GM12878 (cell line): ENCODE results near the gene C12orf60. TPM values are rescaled to one million over a fixed set of nuclear protein-coding genes. Genes with fewer than 3 reads are reported as not detected.

Experiments used
- ATAC-seq: fragments of 200-7000 bp; cut with Tn5 transposase; 3 replicates; pipeline ENCODE4 v1.9.1; 2020; ENCODE audit warnings: mild to moderate bottlenecking, moderate library complexity
- BruUV-seq: library from RNA; stranded (reverse); fragments of 400-500 nt; replicated peaks from 2 replicates; lab custom pipeline; 2021; lab: Mats Ljungman, UMichigan
- CTCF ChIA-PET: fragments of 300-600 bp; sonication (Branson Sonifier 250); formaldehyde crosslinking; extraction: SDS; loops from one replicate; lab custom pipeline; 2021; ENCODE audit warnings: inconsistent platforms; lab: Yijun Ruan, JAX
- POLR2A ChIA-PET: fragments of 350-600 bp; formaldehyde crosslinking; extraction: SDS; loops from one replicate; lab custom pipeline; 2021; ENCODE audit warnings: inconsistent platforms; lab: Charles Lee
- RAD21 ChIA-PET: fragments of 300-600 bp; sonication (Branson Sonifier 250); formaldehyde crosslinking; loops from one replicate; lab custom pipeline; 2023; ENCODE audit warnings: antibody characterized with exemption; ENCODE audit not compliant: unreplicated experiment; lab: Charles Lee
- SMC1A ChIA-PET: fragments of 300-600 bp; sonication (Branson Sonifier 250); formaldehyde crosslinking; loops from one replicate; lab custom pipeline; 2023; ENCODE audit not compliant: unreplicated experiment, uncharacterized antibody; lab: Charles Lee
- DNase-seq: peaks from one replicate; pipeline ENCODE4 v3.0.0-alpha.2; 2011; ENCODE audit warnings: low read depth, low spot score
- FAIRE-seq: peaks from 3 replicates; lab custom pipeline; 2011; peaks lifted over from hg19 to GRCh38; lab: Jason Lieb, UNC
- H2AFZ ChIP-seq: 2 replicates; pipeline ENCODE4 v1.6.0; 2011; ENCODE audit warnings: low read depth, low read length, control low read depth; ENCODE audit not compliant: control insufficient read depth
- H3K27ac ChIP-seq: 2 replicates; pipeline ENCODE4 v1.5.1; 2011; ENCODE audit warnings: control low read depth; ENCODE audit not compliant: control insufficient read depth, insufficient read depth
- H3K27me3 ChIP-seq, 2 experiments: replicated peaks in 1 of 2; 2 replicates each; pipeline versions ENCODE4 v1.6.0 to v1.6.1; 2011; ENCODE audit warnings: low read length in 1 of 2; ENCODE audit not compliant: control insufficient read depth in 2 of 2, insufficient read depth in 2 of 2
- H3K36me3 ChIP-seq, 2 experiments: 2 replicates each; pipeline ENCODE4 v1.5.1; 2011; ENCODE audit warnings: low read length in 1 of 2; ENCODE audit not compliant: control insufficient read depth in 2 of 2, insufficient read depth in 2 of 2
- H3K4me1 ChIP-seq: 2 replicates; pipeline ENCODE4 v1.6.1; 2011; ENCODE audit warnings: mild to moderate bottlenecking, low read length, moderate library complexity, mixed read lengths; ENCODE audit not compliant: control insufficient read depth, insufficient read depth
- H3K4me2 ChIP-seq: 2 replicates; pipeline ENCODE4 v1.6.0; 2011; ENCODE audit warnings: control low read depth; ENCODE audit not compliant: control insufficient read depth, insufficient read depth
- H3K4me3 ChIP-seq: fragments of 200-600 bp; sonication (generic); 2 replicates; pipeline ENCODE4 v1.5.1; 2016
- H3K79me2 ChIP-seq: 2 replicates; pipeline ENCODE4 v1.6.0; 2011; ENCODE audit warnings: low read length; ENCODE audit not compliant: control insufficient read depth, insufficient read depth
- H3K9ac ChIP-seq: 2 replicates; pipeline ENCODE4 v1.8.0; 2011; ENCODE audit warnings: low read length, control low read depth, mixed read lengths; ENCODE audit not compliant: control insufficient read depth, insufficient read depth
- H3K9me3 ChIP-seq: replicated peaks from 3 replicates; pipeline ENCODE4 v1.5.1; 2011; ENCODE audit warnings: mild to moderate bottlenecking, low read length; ENCODE audit not compliant: control insufficient read depth, insufficient read depth
- H4K20me1 ChIP-seq: 2 replicates; pipeline ENCODE4 v1.6.0; 2011; ENCODE audit not compliant: control insufficient read depth, insufficient read depth
- CHD1 ChIP-seq: IDR thresholded peaks from 2 replicates; pipeline ENCODE4 v1.6.1; 2012; ENCODE audit warnings: low read depth, low read length, improper control_type of control experiment
- NFYB ChIP-seq: IDR thresholded peaks from 2 replicates; pipeline ENCODE4 v1.6.1; 2011; ENCODE audit warnings: low read depth, mild to moderate bottlenecking, low read length, improper control_type of control experiment, moderate library complexity; ENCODE audit not compliant: insufficient read depth
- SPI1 ChIP-seq: IDR thresholded peaks from 2 replicates; pipeline ENCODE4 v1.6.1; 2011; ENCODE audit warnings: low read depth, mild to moderate bottlenecking, low read length, moderate library complexity, borderline replicate concordance; ENCODE audit not compliant: insufficient read depth
- SRF ChIP-seq, 2 experiments: IDR thresholded peaks; 2 replicates each; pipeline ENCODE4 v1.6.1; 2011; ENCODE audit warnings: low read depth in 2 of 2, low read length in 2 of 2, mild to moderate bottlenecking in 1 of 2, moderate library complexity in 1 of 2
- ZZZ3 ChIP-seq: IDR thresholded peaks from 2 replicates; pipeline ENCODE4 v1.6.1; 2011; ENCODE audit warnings: low read depth; ENCODE audit not compliant: control insufficient read depth, insufficient read length
- WGBS: methylation state at CpG from one replicate; pipeline ENCODE4 v1.1.6; 2016; ENCODE audit warnings: low lambda C conversion rate; ENCODE audit not compliant: insufficient replicate concordance, insufficient coverage; ENCODE audit errors: missing lambda C conversion rate; 5-methylcytosine and 5-hydroxymethylcytosine counted together
- in situ Hi-C: fragments of 300-500 bp; cut with MboI; formaldehyde crosslinking; loops from 9 replicates; pipeline ENCODE4 v1.14.3; 2018; ENCODE audit warnings: mixed read lengths
- intact Hi-C: fragments of 100-400 bp; cut with micrococcal nuclease; formaldehyde crosslinking; loops from one replicate; pipeline ENCODE4 v1.14.2; 2022; ENCODE audit not compliant: unreplicated experiment
- polyA plus RNA-seq, 11 experiments: library from polyadenylated mRNA; depleted of rRNA in 4 of 11; unstranded in 6 of 11; stranded (reverse) in 5 of 11; fragments of >200 nt; fragmentation: Nextera tagmentation in 4 of 11; fragmentation: Illumina TruSeq in 1 of 11; extraction: Ambion mirVana in 4 of 11; extraction: Trizol in 1 of 11; gene quantifications; 1 replicate in 1 of 11; 2 replicates in 10 of 11; pipeline versions ENCODE4 v1.2.1 to v1.2.3, GENCODE V29; 2011 to 2016; ENCODE audit warnings: inconsistent platforms in 2 of 11, missing spikeins in 2 of 11, low read depth in 1 of 11
- total RNA-seq, 4 experiments: library from RNA; depleted of rRNA in 3 of 4; stranded (reverse); fragments of >200 nt in 3 of 4; fragmentation: Illumina TruSeq in 1 of 4; extraction: Trizol in 1 of 4; gene quantifications; 2 replicates each; pipeline versions ENCODE4 v1.2.1 to v1.2.3, GENCODE V29; 2013 to 2021
- TF ChIP-seq, protein P1 (sequence below): fragments of 450-650 bp; IDR thresholded peaks from 2 replicates; pipeline ENCODE4 v1.6.1; 2016; ENCODE audit warnings: mild to moderate bottlenecking
- TF ChIP-seq, protein P2 (sequence below): fragments of 450-650 bp; formaldehyde crosslinking; IDR thresholded peaks from 2 replicates; pipeline ENCODE4 v1.4.0; 2022; ENCODE audit warnings: mild to moderate bottlenecking, moderate library complexity
- TF ChIP-seq, protein P3 (sequence below): IDR thresholded peaks from 2 replicates; pipeline ENCODE4 v1.6.1; 2012; ENCODE audit warnings: mild to moderate bottlenecking, low read depth, low read length

The C12orf60 gene
- total and polyA plus RNA-seq, 10 of the 15 experiments (the other 5 are each of a cell fraction or from before 2014, with no cell fraction given) = 1.8 to 7.2 (median 3.2) TPM

DNA sequence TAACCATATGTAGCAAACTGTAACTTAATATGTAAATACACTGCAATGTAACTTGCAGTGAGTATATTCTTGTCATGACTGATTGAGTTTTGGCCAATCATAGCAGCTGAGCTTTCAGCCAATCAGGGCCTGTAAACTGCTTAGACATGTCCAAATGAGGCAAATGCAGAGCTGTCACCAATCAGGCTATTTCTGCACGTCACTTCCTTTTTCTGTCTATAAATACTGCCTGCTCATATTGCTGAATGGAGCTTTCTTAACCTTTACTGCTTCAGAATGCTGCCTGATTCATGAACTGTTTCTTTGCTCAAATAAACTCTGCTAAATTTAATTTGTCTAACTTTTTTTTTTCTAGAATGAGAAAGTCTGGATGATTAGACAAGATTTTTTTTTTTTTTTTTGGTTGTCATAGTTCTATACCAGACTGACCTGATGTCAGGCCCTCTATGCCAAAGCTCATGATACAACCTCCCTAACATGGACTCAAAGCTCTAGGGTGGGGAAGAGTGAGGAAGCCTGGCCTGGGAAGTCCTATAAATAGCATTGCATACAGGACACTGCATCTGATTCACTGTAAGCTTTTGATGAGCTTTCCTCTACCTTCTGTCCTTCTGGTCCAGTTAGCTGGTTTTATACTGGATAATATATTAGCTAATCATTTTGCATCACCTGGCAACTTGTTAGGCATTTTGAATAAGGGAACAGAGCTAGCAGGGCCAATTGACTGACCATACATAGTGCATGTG, 70.1 kb downstream of the C12orf60 start:
- intact Hi-C loops (no loop called here), in situ Hi-C loops (no loop called here)
- WGBS = 17% methylated on average over 1 of the region's 1 CpG
- Histone ChIP-seq H3K27ac (no peak overlapping the region), H2AFZ (no peak overlapping the region), H3K4me3 (no peak overlapping the region), H3K9ac (no peak overlapping the region), H3K36me3 (no peaks in the 10 kb centered on the region), H3K4me1 (no peaks in the 10 kb centered on the region), H3K79me2 (no peaks in the 10 kb centered on the region), H3K4me2 (no peak overlapping the region), H3K27me3 (no peaks in the 10 kb centered on the region), H3K9me3 (no peaks in the 10 kb centered on the region), H4K20me1 (no peaks in the 10 kb centered on the region)
- ChIA-PET RAD21 (no interaction called here), CTCF (interaction anchor here (0.6 to 1.5 kb wide), 4 partner anchors 14 to 283 kb away, joined by 3 to 6 read pairs (median 4); no protein-coding TSS in a partner anchor), POLR2A (no interaction called here), SMC1A (interaction anchor here (0.6 to 1.3 kb wide), 4 partner anchors 25 to 225 kb away, joined by 3 to 5 read pairs (median 3); no protein-coding TSS in a partner anchor)
- FAIRE-seq (peak; percentile 13), ATAC-seq (peak; percentile 52; the same call in 2 of the 3 replicates), DNase-seq (no peak)
- TF ChIP-seq, protein P1, sequence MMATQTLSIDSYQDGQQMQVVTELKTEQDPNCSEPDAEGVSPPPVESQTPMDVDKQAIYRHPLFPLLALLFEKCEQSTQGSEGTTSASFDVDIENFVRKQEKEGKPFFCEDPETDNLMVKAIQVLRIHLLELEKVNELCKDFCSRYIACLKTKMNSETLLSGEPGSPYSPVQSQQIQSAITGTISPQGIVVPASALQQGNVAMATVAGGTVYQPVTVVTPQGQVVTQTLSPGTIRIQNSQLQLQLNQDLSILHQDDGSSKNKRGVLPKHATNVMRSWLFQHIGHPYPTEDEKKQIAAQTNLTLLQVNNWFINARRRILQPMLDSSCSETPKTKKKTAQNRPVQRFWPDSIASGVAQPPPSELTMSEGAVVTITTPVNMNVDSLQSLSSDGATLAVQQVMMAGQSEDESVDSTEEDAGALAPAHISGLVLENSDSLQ = peak; percentile 49; the same call in 1 of the 2 replicates
- no peak for TF ChIP-seq ZZZ3
- TF ChIP-seq SRF (IDR thresholded peaks at IDR 0.05; ENCODE audit: low read depth in 2 of 2, low read length in 2 of 2) = peak; percentile 17 to 82; a peak in 2 of 4 replicates
- TF ChIP-seq, protein P2, sequence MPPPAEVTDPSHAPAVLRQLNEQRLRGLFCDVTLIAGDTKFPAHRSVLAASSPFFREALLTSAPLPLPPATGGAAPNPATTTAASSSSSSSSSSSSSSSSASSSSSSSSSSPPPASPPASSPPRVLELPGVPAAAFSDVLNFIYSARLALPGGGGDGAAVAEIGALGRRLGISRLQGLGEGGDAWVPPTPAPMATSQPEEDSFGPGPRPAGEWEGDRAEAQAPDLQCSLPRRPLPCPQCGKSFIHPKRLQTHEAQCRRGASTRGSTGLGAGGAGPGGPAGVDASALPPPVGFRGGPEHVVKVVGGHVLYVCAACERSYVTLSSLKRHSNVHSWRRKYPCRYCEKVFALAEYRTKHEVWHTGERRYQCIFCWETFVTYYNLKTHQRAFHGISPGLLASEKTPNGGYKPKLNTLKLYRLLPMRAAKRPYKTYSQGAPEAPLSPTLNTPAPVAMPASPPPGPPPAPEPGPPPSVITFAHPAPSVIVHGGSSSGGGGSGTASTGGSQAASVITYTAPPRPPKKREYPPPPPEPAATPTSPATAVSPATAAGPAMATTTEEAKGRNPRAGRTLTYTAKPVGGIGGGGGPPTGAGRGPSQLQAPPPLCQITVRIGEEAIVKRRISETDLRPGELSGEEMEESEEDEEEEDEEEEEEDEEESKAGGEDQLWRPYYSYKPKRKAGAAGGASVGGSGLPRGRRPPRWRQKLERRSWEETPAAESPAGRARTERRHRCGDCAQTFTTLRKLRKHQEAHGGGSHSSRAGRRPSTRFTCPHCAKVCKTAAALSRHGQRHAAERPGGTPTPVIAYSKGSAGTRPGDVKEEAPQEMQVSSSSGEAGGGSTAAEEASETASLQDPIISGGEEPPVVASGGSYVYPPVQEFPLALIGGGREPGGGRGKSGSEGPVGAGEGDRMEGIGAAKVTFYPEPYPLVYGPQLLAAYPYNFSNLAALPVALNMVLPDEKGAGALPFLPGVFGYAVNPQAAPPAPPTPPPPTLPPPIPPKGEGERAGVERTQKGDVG (CRISPR knock-in tag) = no peak
- 0 out of 2 replicates have a peak, but pooled peaks have one; percentile 7 for TF ChIP-seq SPI1
- no peak for TF ChIP-seq CHD1
- 0 out of 2 replicates have a peak, but pooled peaks have one; percentile 42 for TF ChIP-seq NFYB
- TF ChIP-seq, protein P3, sequence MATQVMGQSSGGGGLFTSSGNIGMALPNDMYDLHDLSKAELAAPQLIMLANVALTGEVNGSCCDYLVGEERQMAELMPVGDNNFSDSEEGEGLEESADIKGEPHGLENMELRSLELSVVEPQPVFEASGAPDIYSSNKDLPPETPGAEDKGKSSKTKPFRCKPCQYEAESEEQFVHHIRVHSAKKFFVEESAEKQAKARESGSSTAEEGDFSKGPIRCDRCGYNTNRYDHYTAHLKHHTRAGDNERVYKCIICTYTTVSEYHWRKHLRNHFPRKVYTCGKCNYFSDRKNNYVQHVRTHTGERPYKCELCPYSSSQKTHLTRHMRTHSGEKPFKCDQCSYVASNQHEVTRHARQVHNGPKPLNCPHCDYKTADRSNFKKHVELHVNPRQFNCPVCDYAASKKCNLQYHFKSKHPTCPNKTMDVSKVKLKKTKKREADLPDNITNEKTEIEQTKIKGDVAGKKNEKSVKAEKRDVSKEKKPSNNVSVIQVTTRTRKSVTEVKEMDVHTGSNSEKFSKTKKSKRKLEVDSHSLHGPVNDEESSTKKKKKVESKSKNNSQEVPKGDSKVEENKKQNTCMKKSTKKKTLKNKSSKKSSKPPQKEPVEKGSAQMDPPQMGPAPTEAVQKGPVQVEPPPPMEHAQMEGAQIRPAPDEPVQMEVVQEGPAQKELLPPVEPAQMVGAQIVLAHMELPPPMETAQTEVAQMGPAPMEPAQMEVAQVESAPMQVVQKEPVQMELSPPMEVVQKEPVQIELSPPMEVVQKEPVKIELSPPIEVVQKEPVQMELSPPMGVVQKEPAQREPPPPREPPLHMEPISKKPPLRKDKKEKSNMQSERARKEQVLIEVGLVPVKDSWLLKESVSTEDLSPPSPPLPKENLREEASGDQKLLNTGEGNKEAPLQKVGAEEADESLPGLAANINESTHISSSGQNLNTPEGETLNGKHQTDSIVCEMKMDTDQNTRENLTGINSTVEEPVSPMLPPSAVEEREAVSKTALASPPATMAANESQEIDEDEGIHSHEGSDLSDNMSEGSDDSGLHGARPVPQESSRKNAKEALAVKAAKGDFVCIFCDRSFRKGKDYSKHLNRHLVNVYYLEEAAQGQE = no peak
- BruUV-seq = no TSS peak
